ENCODE data around the gene NKAIN2.

The NKAIN2 gene

DNA sequence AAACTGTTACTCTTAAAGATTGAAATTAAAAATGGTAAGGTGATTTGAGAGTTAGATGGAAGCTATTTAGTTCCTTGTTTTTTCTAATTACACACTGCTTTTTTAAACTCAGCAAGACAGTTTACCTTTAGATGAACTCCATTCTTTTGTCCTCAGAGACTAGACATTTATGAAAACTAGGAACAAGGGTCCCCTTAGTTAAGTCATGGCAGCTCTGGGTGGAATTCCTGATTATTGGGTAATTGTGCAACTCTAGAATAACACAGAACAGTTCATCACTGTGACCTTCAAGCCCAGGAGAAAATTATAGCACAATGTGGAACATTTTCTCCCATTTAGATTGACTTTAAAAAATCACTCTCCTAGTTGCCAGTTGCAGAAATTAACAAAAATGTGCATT lies 251.7 kb downstream of the NKAIN2 start (continued):
- TF ChIP-seq, protein P1, sequence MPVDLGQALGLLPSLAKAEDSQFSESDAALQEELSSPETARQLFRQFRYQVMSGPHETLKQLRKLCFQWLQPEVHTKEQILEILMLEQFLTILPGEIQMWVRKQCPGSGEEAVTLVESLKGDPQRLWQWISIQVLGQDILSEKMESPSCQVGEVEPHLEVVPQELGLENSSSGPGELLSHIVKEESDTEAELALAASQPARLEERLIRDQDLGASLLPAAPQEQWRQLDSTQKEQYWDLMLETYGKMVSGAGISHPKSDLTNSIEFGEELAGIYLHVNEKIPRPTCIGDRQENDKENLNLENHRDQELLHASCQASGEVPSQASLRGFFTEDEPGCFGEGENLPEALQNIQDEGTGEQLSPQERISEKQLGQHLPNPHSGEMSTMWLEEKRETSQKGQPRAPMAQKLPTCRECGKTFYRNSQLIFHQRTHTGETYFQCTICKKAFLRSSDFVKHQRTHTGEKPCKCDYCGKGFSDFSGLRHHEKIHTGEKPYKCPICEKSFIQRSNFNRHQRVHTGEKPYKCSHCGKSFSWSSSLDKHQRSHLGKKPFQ (tag by site-specific recombination; IDR thresholded peaks at IDR 0.05) = no peak
- TF ChIP-seq GLIS2 (tag by site-specific recombination; IDR thresholded peaks at IDR 0.05) = no peak
- no peak for TF ChIP-seq ZNF791 (tag by site-specific recombination; IDR thresholded peaks at IDR 0.05)
- TF ChIP-seq ZNF302 (tag by site-specific recombination; IDR thresholded peaks at IDR 0.05; ENCODE audit: low read depth) = no peak
- no peak for TF ChIP-seq ZSCAN23 (tag by site-specific recombination; IDR thresholded peaks at IDR 0.05)
- TF ChIP-seq, protein P2, sequence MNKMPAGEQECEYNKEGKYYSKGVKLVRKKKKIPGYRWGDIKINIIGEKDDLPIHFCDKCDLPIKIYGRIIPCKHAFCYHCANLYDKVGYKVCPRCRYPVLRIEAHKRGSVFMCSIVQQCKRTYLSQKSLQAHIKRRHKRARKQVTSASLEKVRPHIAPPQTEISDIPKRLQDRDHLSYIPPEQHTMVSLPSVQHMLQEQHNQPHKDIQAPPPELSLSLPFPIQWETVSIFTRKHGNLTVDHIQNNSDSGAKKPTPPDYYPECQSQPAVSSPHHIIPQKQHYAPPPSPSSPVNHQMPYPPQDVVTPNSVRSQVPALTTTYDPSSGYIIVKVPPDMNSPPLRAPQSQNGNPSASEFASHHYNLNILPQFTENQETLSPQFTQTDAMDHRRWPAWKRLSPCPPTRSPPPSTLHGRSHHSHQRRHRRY (tag by site-specific recombination; IDR thresholded peaks at IDR 0.05) = no peak
- TF ChIP-seq ZNF202 (tag by site-specific recombination; IDR thresholded peaks at IDR 0.05; ENCODE audit: borderline replicate concordance) = no peak
- TF ChIP-seq ZNF561 (tag by site-specific recombination; IDR thresholded peaks at IDR 0.05; ENCODE audit: borderline replicate concordance) = no peak
- TF ChIP-seq ZNF274 (IDR thresholded peaks at IDR 0.05; ENCODE audit: low read length) = no peak
- no peak for TF ChIP-seq ZNF274 (tag by site-specific recombination; IDR thresholded peaks at IDR 0.05; ENCODE audit: borderline replicate concordance)
- no peak for TF ChIP-seq ZNF658 (tag by site-specific recombination; IDR thresholded peaks at IDR 0.05)
- no peak for TF ChIP-seq ZNF140 (tag by site-specific recombination; IDR thresholded peaks at IDR 0.05)

DNA sequence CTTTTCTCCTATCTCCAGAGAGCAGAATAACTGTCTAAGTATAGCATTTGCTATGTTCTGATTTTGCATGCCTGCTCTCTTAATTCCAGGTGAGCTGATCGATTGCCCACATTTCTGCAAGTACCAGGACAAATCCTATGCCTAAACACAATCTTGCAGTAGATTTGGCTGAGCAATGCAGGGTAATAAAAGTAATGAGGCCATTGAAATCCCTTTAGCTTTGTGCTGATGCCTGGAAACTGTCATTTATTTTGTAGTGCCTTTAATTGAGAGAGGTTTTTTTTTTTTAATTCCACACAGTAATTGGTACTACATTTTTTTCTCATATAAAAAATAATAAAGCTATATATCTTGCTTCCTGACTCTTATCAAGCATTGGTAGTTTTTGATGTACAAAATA lies 252.3 kb downstream of the NKAIN2 start:
- Histone ChIP-seq H3K9me3 (ENCODE audit: control insufficient read depth, insufficient read depth, low read depth, low read length) (no peaks in the 10 kb centered on the region), H3K4me1 (ENCODE audit: control insufficient read depth, insufficient read depth, low read length) (peaks cover 27% of the 10 kb centered on the region), H3K4me3 (ENCODE audit: low read depth, low read length) (no peak overlapping the region), H3K36me3 (ENCODE audit: control insufficient read depth in 2 of 2, insufficient read depth in 1 of 2, low read length in 2 of 2) (no peaks in the 10 kb centered on the region), H3K27ac (ENCODE audit: extremely low read depth, low read depth, low read length) (no peak overlapping the region)
- POLR2A ChIA-PET = no interaction called here
- CTCF ChIA-PET = interaction anchor here (0.7 to 1.3 kb wide), 2 partner anchors 38 to 253 kb away, joined by 3 to 4 read pairs; no protein-coding TSS in a partner anchor
- TF ChIP-seq ZBTB17 (tag by site-specific recombination; IDR thresholded peaks at IDR 0.05) (peak; percentile 54; the same call in 1 of the 2 replicates), FEZF1 (tag by site-specific recombination; IDR thresholded peaks at IDR 0.05) (0 out of 2 replicates have a peak, but pooled peaks have one; percentile 22), ZFP41 (tag by site-specific recombination; IDR thresholded peaks at IDR 0.05; ENCODE audit: borderline replicate concordance) (no peak), SP2 (tag by site-specific recombination; IDR thresholded peaks at IDR 0.05) (no peak), ZNF23 (tag by site-specific recombination; IDR thresholded peaks at IDR 0.05; ENCODE audit: borderline replicate concordance) (no peak), ZNF660 (tag by site-specific recombination; IDR thresholded peaks at IDR 0.05) (no peak), ZNF544 (tag by site-specific recombination; IDR thresholded peaks at IDR 0.05) (no peak), HOXC10 (CRISPR knock-in tag; IDR thresholded peaks at IDR 0.05) (no peak), ZNF548 (tag by site-specific recombination; IDR thresholded peaks at IDR 0.05) (no peak), ZNF211 (tag by site-specific recombination; IDR thresholded peaks at IDR 0.05; ENCODE audit: low read depth) (no peak), ZNF701 (tag by site-specific recombination; IDR thresholded peaks at IDR 0.05) (no peak)
- TF ChIP-seq, protein P3, sequence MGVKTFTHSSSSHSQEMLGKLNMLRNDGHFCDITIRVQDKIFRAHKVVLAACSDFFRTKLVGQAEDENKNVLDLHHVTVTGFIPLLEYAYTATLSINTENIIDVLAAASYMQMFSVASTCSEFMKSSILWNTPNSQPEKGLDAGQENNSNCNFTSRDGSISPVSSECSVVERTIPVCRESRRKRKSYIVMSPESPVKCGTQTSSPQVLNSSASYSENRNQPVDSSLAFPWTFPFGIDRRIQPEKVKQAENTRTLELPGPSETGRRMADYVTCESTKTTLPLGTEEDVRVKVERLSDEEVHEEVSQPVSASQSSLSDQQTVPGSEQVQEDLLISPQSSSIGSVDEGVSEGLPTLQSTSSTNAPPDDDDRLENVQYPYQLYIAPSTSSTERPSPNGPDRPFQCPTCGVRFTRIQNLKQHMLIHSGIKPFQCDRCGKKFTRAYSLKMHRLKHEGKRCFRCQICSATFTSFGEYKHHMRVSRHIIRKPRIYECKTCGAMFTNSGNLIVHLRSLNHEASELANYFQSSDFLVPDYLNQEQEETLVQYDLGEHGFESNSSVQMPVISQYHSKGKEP (tag by site-specific recombination; IDR thresholded peaks at IDR 0.05) = peak; percentile 16; the same call in 1 of the 2 replicates
- TF ChIP-seq, protein P4, sequence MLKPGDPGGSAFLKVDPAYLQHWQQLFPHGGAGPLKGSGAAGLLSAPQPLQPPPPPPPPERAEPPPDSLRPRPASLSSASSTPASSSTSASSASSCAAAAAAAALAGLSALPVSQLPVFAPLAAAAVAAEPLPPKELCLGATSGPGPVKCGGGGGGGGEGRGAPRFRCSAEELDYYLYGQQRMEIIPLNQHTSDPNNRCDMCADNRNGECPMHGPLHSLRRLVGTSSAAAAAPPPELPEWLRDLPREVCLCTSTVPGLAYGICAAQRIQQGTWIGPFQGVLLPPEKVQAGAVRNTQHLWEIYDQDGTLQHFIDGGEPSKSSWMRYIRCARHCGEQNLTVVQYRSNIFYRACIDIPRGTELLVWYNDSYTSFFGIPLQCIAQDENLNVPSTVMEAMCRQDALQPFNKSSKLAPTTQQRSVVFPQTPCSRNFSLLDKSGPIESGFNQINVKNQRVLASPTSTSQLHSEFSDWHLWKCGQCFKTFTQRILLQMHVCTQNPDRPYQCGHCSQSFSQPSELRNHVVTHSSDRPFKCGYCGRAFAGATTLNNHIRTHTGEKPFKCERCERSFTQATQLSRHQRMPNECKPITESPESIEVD (tag by site-specific recombination; IDR thresholded peaks at IDR 0.05) = peak; percentile 66
- TF ChIP-seq, protein P5, sequence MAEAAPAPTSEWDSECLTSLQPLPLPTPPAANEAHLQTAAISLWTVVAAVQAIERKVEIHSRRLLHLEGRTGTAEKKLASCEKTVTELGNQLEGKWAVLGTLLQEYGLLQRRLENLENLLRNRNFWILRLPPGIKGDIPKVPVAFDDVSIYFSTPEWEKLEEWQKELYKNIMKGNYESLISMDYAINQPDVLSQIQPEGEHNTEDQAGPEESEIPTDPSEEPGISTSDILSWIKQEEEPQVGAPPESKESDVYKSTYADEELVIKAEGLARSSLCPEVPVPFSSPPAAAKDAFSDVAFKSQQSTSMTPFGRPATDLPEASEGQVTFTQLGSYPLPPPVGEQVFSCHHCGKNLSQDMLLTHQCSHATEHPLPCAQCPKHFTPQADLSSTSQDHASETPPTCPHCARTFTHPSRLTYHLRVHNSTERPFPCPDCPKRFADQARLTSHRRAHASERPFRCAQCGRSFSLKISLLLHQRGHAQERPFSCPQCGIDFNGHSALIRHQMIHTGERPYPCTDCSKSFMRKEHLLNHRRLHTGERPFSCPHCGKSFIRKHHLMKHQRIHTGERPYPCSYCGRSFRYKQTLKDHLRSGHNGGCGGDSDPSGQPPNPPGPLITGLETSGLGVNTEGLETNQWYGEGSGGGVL (tag by site-specific recombination; IDR thresholded peaks at IDR 0.05) = no peak
- TF ChIP-seq, protein P6, sequence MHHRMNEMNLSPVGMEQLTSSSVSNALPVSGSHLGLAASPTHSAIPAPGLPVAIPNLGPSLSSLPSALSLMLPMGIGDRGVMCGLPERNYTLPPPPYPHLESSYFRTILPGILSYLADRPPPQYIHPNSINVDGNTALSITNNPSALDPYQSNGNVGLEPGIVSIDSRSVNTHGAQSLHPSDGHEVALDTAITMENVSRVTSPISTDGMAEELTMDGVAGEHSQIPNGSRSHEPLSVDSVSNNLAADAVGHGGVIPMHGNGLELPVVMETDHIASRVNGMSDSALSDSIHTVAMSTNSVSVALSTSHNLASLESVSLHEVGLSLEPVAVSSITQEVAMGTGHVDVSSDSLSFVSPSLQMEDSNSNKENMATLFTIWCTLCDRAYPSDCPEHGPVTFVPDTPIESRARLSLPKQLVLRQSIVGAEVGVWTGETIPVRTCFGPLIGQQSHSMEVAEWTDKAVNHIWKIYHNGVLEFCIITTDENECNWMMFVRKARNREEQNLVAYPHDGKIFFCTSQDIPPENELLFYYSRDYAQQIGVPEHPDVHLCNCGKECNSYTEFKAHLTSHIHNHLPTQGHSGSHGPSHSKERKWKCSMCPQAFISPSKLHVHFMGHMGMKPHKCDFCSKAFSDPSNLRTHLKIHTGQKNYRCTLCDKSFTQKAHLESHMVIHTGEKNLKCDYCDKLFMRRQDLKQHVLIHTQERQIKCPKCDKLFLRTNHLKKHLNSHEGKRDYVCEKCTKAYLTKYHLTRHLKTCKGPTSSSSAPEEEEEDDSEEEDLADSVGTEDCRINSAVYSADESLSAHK (tag by site-specific recombination; IDR thresholded peaks at IDR 0.05) = peak; percentile 94
